Large intestine (tissue), 3 donors: ENCODE data around the gene LCLAT1. TPM values are rescaled to one million over a fixed set of nuclear protein-coding genes. Genes with fewer than 3 reads are reported as not detected.

ENCODE experiments used
- DNase-seq, 2 donors: peaks; one replicate each; pipeline versions ENCODE4 v3.0.0 to v3.0.0-alpha.2; 2013
- H3K27ac ChIP-seq: one replicate; pipeline ENCODE4 v1.5.1; 2013; ENCODE audit warnings: low read length
- H3K27me3 ChIP-seq: 2 replicates; pipeline ENCODE4 v1.6.1; 2013; ENCODE audit warnings: low read length; ENCODE audit not compliant: control insufficient read depth, insufficient read depth
- H3K36me3 ChIP-seq: 2 replicates; pipeline ENCODE4 v1.6.1; 2013; ENCODE audit warnings: low read length; ENCODE audit not compliant: control insufficient read depth, insufficient read depth
- H3K4me1 ChIP-seq: one replicate; pipeline ENCODE4 v1.6.1; 2013; ENCODE audit warnings: low read length; ENCODE audit not compliant: control insufficient read depth, insufficient read depth
- H3K4me3 ChIP-seq: one replicate; pipeline ENCODE4 v1.5.1; 2013; ENCODE audit warnings: low read length
- H3K9me3 ChIP-seq: one replicate; pipeline ENCODE4 v1.6.1; 2013; ENCODE audit warnings: mild to moderate bottlenecking, low read depth, low read length, moderate library complexity; ENCODE audit not compliant: control insufficient read depth
- WGBS: methylation state at CpG from one replicate; pipeline ENCODE4 v1.1.5; 2013; ENCODE audit warnings: low lambda C conversion rate; ENCODE audit not compliant: insufficient coverage; 5-methylcytosine and 5-hydroxymethylcytosine counted together
- polyA plus RNA-seq: library from polyadenylated mRNA; unstranded; fragments of 120-200 nt; gene quantifications from one replicate; pipeline ENCODE4 v1.2.1, GENCODE V29; 2013

Gene LCLAT1
- polyA plus RNA-seq, 1 donor, result 16.7 TPM

DNA sequence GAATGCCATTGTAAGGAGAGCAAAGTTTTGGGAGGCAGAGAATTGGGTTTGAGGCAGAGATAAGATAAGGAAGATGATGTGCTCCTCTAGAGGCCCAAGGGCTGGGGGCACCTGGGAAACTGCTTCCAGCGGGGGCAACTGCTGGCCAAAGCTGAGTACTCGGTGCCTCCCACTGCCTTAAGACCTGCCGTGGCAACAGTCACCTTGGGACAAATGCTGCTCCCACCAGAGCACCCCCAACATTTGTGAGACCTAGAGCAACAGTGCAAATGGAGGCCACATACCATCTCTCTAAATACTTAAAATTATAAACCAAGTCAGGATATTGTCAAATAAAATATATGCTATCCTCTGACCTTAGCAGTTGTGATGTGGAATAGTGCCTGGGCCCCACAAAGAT is 233.1 kb downstream of the LCLAT1 start:
- Histone ChIP-seq H3K27ac (no peak overlapping the region), H3K27me3 (no peaks in the 10 kb centered on the region), H3K4me3 (no peak overlapping the region), H3K36me3 (no peaks in the 10 kb centered on the region), H3K4me1 (no peaks in the 10 kb centered on the region), H3K9me3 (no peaks in the 10 kb centered on the region)
- no peak for DNase-seq
- WGBS, result no CpG with 5 or more reads among the region's 3 CpGs

DNA sequence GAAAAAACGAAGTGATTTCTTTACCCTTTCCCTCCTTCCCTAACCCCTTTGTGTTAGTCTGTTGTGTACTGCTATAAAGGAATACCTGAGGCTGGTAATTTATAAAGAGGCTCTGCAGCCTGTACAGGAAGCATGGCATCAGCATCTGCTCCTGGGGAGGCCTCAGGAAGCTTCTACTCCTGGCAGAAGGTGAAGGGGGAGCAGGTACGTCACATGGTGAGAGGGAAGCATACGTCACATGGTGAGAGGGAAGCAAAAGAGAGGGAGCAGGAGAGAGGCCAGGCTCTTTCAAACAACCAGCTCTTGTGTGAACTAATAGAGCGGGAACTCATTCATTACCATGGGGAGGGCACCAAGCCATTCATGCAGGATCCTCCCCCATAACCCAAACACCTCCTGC is 234.0 kb downstream of the LCLAT1 start:
- no peaks in the 10 kb centered on the region for H3K9me3 ChIP-seq
- DNase-seq, result no peak
- H3K36me3 ChIP-seq, result no peaks in the 10 kb centered on the region
- no peaks in the 10 kb centered on the region for H3K27me3 ChIP-seq
- H3K4me1 ChIP-seq, result no peaks in the 10 kb centered on the region
- no peak overlapping the region for H3K4me3 ChIP-seq
- WGBS, result no CpG with 5 or more reads among the region's 4 CpGs
- no peak overlapping the region for H3K27ac ChIP-seq

DNA sequence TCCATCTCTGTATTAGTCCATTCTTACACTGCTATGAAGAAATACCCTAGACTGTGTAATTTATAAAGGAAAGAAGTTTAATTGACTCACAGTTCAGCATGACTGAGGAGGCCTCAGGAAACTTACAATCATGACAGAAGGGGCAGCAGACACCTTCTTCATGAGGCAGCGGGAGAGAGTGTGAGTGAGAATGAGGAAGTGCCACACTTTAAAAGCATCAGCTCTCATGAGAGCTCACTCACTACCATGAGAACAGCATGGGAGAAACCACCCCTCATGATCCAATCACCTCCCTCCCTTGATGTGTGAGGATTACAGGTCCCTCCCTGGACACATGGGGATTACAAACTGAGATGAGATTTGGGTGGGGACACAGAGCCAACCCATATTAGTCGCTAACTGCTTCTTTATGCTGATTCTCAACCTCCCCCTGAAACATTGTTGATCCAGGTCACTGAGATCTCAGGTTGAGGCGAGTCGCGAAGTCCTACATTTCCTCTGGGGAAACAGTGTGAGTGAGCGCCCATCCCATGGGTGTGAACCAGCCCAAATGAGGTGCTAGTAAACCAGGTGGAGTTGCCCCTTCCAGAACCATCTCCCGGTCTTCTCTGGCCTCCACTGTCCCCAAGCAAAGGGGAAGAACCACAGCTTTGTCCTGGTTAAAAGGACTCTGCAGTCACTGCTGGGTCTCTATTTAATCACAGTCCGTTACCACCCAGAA is 236.3 kb downstream of the LCLAT1 start:
- no CpG with 5 or more reads among the region's 8 CpGs for WGBS
- no peak for DNase-seq
- Histone ChIP-seq H3K9me3 (no peaks in the 10 kb centered on the region), H3K27me3 (no peaks in the 10 kb centered on the region), H3K4me1 (no peaks in the 10 kb centered on the region), H3K36me3 (no peaks in the 10 kb centered on the region), H3K4me3 (no peak overlapping the region), H3K27ac (no peak overlapping the region)

DNA sequence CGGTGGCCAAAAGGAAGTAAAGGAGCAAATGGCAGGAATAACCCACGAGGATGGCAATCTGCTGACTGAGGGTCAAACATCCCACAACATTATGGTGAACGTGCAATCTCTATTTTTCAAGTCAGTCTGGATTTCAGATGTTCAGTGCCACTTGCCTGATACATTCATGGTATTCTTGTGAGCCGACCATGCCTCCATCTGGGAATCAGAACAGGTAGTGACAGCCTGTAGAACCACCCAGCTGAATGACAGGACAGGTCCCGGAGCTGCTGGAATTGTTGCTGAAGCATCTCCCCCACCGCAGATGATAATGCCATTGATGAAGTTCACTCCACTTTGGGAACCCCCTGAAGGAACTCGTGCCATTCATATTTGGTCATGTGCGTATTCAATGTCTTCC is 237.0 kb downstream of the LCLAT1 start:
- DNase-seq, result no peak
- Histone ChIP-seq H3K9me3 (no peaks in the 10 kb centered on the region), H3K4me1 (no peaks in the 10 kb centered on the region), H3K36me3 (no peaks in the 10 kb centered on the region), H3K27me3 (no peaks in the 10 kb centered on the region), H3K27ac (no peak overlapping the region), H3K4me3 (no peak overlapping the region)
- WGBS, result 86% methylated on average over 1 of the region's 8 CpGs

DNA sequence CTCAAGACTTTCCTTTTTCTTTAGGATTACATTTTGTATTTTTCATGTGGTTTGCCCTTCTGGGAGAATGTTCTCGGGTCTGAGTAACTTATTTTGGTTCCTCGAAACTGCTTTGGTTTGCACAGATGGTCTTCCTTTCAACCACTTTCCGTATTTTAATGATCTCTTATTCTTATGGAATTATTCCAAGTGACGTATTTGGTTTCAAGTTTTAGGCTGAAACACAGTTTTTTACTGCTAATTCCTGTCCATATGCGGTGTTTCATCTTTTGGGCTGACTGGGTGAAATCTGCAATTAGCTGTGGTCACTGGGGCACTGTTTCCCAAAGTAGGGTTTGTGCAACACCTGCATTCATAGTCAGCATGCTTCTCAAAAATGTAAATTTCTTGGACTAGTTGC is 237.5 kb downstream of the LCLAT1 start:
- H3K4me3 ChIP-seq, result no peak overlapping the region
- H3K27me3 ChIP-seq, result no peaks in the 10 kb centered on the region
- H3K36me3 ChIP-seq, result no peaks in the 10 kb centered on the region
- DNase-seq, result no peak
- 80% methylated on average over 1 of the region's 5 CpGs for WGBS
- no peaks in the 10 kb centered on the region for H3K9me3 ChIP-seq
- no peaks in the 10 kb centered on the region for H3K4me1 ChIP-seq
- H3K27ac ChIP-seq, result no peak overlapping the region

DNA sequence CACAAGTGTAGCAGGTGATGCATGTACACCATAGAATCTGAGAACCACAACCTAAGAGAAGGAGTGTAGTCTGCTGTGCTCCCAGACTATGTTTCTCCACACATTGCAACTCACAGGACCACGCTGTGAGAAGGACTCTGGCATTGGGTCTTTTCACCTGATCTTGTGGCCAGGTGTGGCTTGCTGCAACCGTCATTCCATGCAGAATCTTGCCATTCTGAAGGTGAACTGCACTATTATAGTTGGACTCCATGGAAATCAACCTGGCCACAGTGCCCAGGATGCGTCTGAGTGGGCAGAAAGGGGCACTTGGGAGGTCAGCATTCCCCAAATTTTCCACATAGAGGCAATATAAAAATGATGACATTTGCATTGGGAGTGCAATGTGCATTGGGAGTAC is 237.9 kb downstream of the LCLAT1 start:
- H3K27me3 ChIP-seq, result no peaks in the 10 kb centered on the region
- H3K36me3 ChIP-seq, result no peaks in the 10 kb centered on the region
- H3K4me3 ChIP-seq, result no peak overlapping the region
- WGBS, result no CpG with 5 or more reads among the region's 3 CpGs
- DNase-seq, result no peak
- H3K27ac ChIP-seq, result no peak overlapping the region
- no peaks in the 10 kb centered on the region for H3K4me1 ChIP-seq
- no peaks in the 10 kb centered on the region for H3K9me3 ChIP-seq

DNA sequence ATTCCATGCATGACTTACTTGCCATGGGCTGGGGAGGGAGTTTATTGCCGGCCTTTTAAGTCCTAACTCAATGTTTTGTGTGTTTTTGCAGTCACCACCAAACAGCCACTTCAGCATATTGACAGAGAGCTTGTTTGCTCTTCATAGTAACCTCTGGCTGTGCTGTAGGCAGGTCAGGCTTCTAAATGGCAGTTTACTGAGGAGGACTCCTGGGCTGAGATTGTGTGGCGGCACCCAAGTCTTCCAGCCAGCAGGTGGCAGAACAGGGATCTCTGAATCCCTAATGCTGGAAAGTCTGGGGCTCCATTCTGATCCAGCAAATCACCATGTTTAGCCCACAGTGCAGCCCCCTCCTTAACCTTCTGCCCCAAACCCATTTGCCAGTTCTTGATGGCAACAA is 239.0 kb downstream of the LCLAT1 start:
- DNase-seq, result no peak

DNA sequence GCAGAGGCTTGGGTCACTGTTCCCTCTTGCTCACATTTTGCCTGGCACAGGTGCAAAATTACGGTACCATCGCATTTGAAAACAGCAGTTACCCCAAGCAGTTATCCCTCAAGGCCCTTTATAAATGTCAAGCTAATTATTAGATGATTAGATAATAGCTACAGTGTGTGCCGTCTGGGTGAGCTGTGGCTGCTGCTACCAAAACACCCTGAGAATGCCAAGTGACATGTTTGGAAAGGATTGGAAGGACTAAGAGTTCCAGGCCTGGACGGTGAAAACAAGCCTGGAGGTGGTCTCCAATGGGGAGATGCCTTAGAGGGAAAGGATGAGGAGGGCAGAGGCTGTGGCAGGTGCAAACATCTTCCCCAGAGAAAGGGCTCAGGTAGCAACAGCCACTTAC is 239.6 kb downstream of the LCLAT1 start:
- no peak overlapping the region for H3K27ac ChIP-seq
- H3K4me3 ChIP-seq, result no peak overlapping the region
- no CpG with 5 or more reads among the region's 4 CpGs for whole genome bisulfite sequencing
- H3K4me1 ChIP-seq, result no peaks in the 10 kb centered on the region
- H3K36me3 ChIP-seq, result no peaks in the 10 kb centered on the region
- no peaks in the 10 kb centered on the region for H3K27me3 ChIP-seq
- no peak for DNase-seq
- H3K9me3 ChIP-seq, result no peaks in the 10 kb centered on the region

More for the DNA sequence above, 239.0 kb downstream of the LCLAT1 start:
- Histone ChIP-seq H3K27me3 (no peaks in the 10 kb centered on the region), H3K4me1 (no peaks in the 10 kb centered on the region), H3K9me3 (no peaks in the 10 kb centered on the region), H3K36me3 (no peaks in the 10 kb centered on the region), H3K27ac (no peak overlapping the region), H3K4me3 (no peak overlapping the region)
- no CpG with 5 or more reads among the region's 2 CpGs for WGBS

DNA sequence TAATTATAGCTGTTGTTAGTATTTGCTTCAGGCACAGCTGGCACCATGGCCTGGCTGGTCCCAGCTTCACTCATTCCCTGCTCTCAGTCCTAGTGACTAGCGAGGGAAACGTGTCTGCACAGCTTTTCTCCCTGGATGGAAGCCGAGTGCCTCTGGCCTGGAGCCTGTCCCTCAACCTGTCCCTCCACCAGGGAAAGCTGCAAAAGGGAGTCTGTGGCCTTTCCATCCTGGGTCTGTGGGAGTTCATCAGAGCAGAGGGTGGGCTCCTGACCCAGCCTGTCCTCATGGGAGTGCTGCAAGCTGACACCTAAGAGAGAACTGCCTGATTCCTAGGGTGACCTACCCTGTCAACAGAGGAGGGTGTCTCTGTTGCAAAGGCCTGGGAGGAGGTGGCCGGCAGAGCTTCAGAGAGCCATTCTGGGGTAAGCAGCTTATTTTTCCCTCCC is 241.9 kb downstream of the LCLAT1 start:
- Histone ChIP-seq H3K27me3 (no peaks in the 10 kb centered on the region), H3K27ac (no peak overlapping the region)

DNA sequence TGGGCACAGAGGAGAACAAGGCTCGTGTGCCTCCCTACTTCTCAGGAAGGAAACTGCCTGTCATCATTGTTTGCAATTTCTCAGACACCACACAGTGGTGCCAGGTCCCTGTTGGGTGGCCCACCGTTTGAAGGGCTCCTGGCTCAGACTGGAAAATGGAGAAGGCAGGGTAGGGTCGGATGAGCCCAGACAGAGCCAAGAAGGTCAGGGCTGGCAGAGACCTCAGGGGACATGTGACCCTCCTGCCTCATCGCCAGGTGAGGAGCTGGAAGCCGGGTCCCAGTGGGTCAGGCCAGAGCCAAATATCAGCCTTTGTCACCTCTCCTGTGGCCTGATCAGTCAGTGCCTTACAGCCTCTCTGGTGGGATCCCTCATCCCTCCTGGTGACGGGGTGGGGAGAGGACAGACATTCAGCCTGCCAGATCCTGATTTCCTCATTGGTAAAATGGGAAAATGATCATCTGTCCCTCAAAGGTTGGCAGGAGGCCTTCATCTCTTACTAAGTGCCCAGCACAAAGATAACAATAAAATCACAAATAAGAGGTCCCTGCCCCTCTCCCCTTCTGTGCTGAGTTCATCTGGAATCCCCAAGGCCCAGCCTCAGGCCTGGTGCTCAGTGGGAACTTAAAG is 242.6 kb downstream of the LCLAT1 start:
- no peak for DNase-seq
- no peak overlapping the region for H3K4me3 ChIP-seq
- H3K36me3 ChIP-seq, result no peaks in the 10 kb centered on the region
- H3K27ac ChIP-seq, result no peak overlapping the region
- no CpG with 5 or more reads among the region's 6 CpGs for WGBS
- H3K27me3 ChIP-seq, result no peaks in the 10 kb centered on the region
- H3K4me1 ChIP-seq, result no peaks in the 10 kb centered on the region
- H3K9me3 ChIP-seq, result no peaks in the 10 kb centered on the region

More for the DNA sequence above, 241.9 kb downstream of the LCLAT1 start:
- Histone ChIP-seq H3K9me3 (no peaks in the 10 kb centered on the region), H3K4me1 (no peaks in the 10 kb centered on the region), H3K4me3 (no peak overlapping the region), H3K36me3 (no peaks in the 10 kb centered on the region)
- DNase-seq, result no peak
- no CpG with 5 or more reads among the region's 4 CpGs for WGBS

DNA sequence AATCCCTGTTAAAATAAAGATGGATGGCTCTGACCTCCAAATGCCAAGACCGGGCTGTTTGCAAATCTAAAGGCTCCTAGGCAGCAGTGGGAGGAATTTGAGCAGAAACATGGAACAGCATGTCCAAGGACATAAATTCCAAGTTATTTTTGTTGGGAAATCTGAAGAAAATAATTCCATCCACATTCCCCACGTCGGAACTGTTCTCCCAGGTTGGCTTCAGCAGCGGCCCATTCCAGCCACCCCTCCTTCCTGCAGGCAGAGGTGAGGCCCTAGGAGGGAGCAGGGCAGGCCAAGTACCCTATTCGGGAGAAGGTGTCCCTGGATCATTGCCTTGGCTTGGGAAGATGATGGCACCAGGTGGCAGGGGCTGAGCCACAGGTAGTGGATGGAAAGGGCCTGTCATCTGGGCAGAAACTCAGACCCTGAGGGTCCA is 243.1 kb downstream of the LCLAT1 start:
- no peaks in the 10 kb centered on the region for H3K4me1 ChIP-seq
- H3K27ac ChIP-seq, result no peak overlapping the region
- WGBS, result no CpG with 5 or more reads among the region's 5 CpGs
- H3K4me3 ChIP-seq, result no peak overlapping the region
- no peaks in the 10 kb centered on the region for H3K36me3 ChIP-seq
- DNase-seq, result no peak
- H3K9me3 ChIP-seq, result no peaks in the 10 kb centered on the region
- H3K27me3 ChIP-seq, result no peaks in the 10 kb centered on the region
